Neural progenitor cell (in vitro differentiated cells): ENCODE data around the gene CRTC2.

ENCODE experiments used
- EZH2 ChIP-seq: fragments of 200-600 bp; sonication (generic); IDR thresholded peaks from 2 replicates; pipeline ENCODE4 v1.6.1; 2017; ENCODE audit warnings: antibody characterized with exemption, mild to moderate bottlenecking, moderate library complexity
- TF ChIP-seq, protein P1 (sequence below): fragments of 200-600 bp; sonication (generic); IDR thresholded peaks from 2 replicates; pipeline ENCODE4 v1.5.1; 2017; ENCODE audit warnings: antibody characterized with exemption, mild to moderate bottlenecking

GRCh38 chr1:153961421-153961820 is 3.0 kb upstream of the CRTC2 start:
- TF ChIP-seq, protein P1, sequence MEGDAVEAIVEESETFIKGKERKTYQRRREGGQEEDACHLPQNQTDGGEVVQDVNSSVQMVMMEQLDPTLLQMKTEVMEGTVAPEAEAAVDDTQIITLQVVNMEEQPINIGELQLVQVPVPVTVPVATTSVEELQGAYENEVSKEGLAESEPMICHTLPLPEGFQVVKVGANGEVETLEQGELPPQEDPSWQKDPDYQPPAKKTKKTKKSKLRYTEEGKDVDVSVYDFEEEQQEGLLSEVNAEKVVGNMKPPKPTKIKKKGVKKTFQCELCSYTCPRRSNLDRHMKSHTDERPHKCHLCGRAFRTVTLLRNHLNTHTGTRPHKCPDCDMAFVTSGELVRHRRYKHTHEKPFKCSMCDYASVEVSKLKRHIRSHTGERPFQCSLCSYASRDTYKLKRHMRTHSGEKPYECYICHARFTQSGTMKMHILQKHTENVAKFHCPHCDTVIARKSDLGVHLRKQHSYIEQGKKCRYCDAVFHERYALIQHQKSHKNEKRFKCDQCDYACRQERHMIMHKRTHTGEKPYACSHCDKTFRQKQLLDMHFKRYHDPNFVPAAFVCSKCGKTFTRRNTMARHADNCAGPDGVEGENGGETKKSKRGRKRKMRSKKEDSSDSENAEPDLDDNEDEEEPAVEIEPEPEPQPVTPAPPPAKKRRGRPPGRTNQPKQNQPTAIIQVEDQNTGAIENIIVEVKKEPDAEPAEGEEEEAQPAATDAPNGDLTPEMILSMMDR, result no peak
- no peak for TF ChIP-seq EZH2
